Glutamatergic neuron (in vitro differentiated cells): ENCODE results near the gene RRP1B. TPM values are rescaled to one million over a fixed set of nuclear protein-coding genes. Genes with fewer than 3 reads are reported as not detected.

ENCODE experiments used
- DNase-seq: peaks from one replicate; pipeline ENCODE4 v3.0.0; 2022
- H3K27ac Mint-ChIP-seq: one replicate; pipeline ENCODE4 v1.8.0; 2020; ENCODE audit warnings: mild to moderate bottlenecking, mixed read lengths, inconsistent platforms; ENCODE audit not compliant: unreplicated experiment
- H3K27me3 Mint-ChIP-seq: one replicate; pipeline ENCODE4 v1.8.0; 2020; ENCODE audit warnings: mild to moderate bottlenecking, moderate library complexity, mixed read lengths, inconsistent platforms; ENCODE audit not compliant: unreplicated experiment
- H3K36me3 Mint-ChIP-seq: one replicate; pipeline ENCODE4 v1.8.0; 2020; ENCODE audit warnings: mild to moderate bottlenecking, mixed read lengths, inconsistent platforms; ENCODE audit not compliant: unreplicated experiment
- H3K4me1 Mint-ChIP-seq: one replicate; pipeline ENCODE4 v1.8.0; 2020; ENCODE audit warnings: mild to moderate bottlenecking, low read depth, mixed read lengths, inconsistent platforms; ENCODE audit not compliant: unreplicated experiment
- H3K4me3 Mint-ChIP-seq: one replicate; pipeline ENCODE4 v1.8.0; 2020; ENCODE audit warnings: mild to moderate bottlenecking, mixed read lengths, inconsistent platforms; ENCODE audit not compliant: unreplicated experiment
- H3K9me3 Mint-ChIP-seq: one replicate; pipeline ENCODE4 v1.8.0; 2020; ENCODE audit warnings: mild to moderate bottlenecking, moderate library complexity, mixed read lengths, inconsistent platforms; ENCODE audit not compliant: unreplicated experiment
- total RNA-seq: library from RNA; stranded (reverse); fragmentation: NEBNext Ultra II Directional; extraction: Animal tissue kit (Norgen Biotek cat#: 25700); gene quantifications from one replicate; pipeline ENCODE4 v1.2.1, GENCODE V29; 2021; ENCODE audit not compliant: unreplicated experiment
- TF ChIP-seq, protein P1 (sequence below): fragments of 200-600 bp; sonication (generic); IDR thresholded peaks from one replicate; pipeline ENCODE4 v1.5.0; 2021; ENCODE audit not compliant: partially characterized antibody, unreplicated experiment

The RRP1B gene
- total RNA-seq, 1 donor from 2014 or later = 41.2 TPM

- H3K36me3 Mint-ChIP-seq = no peaks in the 10 kb centered on the region
- DNase-seq = no peak
- H3K9me3 Mint-ChIP-seq = peaks cover 11% of the 10 kb centered on the region
- H3K27me3 Mint-ChIP-seq = peaks cover 8% of the 10 kb centered on the region
- H3K4me1 Mint-ChIP-seq = peaks cover 25% of the 10 kb centered on the region
- no peak overlapping the region for H3K4me3 Mint-ChIP-seq
- H3K27ac Mint-ChIP-seq = no peak overlapping the region
- TF ChIP-seq, protein P1, sequence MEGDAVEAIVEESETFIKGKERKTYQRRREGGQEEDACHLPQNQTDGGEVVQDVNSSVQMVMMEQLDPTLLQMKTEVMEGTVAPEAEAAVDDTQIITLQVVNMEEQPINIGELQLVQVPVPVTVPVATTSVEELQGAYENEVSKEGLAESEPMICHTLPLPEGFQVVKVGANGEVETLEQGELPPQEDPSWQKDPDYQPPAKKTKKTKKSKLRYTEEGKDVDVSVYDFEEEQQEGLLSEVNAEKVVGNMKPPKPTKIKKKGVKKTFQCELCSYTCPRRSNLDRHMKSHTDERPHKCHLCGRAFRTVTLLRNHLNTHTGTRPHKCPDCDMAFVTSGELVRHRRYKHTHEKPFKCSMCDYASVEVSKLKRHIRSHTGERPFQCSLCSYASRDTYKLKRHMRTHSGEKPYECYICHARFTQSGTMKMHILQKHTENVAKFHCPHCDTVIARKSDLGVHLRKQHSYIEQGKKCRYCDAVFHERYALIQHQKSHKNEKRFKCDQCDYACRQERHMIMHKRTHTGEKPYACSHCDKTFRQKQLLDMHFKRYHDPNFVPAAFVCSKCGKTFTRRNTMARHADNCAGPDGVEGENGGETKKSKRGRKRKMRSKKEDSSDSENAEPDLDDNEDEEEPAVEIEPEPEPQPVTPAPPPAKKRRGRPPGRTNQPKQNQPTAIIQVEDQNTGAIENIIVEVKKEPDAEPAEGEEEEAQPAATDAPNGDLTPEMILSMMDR = no peak
These were observed 72.7 kb downstream of the RRP1B start for GRCh38 chr21:43731891-43732711.

DNA sequence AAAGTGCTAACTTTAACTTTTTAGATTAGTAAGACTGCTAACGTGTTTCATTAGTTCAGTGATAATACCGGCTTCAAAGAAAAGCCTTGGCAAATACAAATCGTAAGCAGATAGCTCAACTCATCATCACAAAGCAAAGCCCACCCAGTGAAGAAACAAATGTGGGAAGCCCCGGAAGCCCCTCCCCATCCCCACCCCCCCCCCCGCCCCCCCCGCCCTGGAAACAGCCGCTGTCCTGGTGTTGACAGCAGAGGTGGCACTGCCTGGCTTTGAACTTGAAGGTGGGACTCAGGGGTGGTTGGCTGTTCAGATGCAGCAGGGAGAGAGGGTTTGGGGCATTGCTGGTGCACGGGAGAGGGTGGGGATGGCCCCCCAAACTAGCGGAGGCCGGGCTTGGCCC is 73.7 kb downstream of the RRP1B start:
- Mint-ChIP-seq H3K36me3 (no peaks in the 10 kb centered on the region), H3K4me1 (peaks cover 19% of the 10 kb centered on the region), H3K27me3 (peaks cover 5% of the 10 kb centered on the region), H3K4me3 (no peak overlapping the region), H3K27ac (no peak overlapping the region), H3K9me3 (peaks cover 9% of the 10 kb centered on the region)
- TF ChIP-seq, protein P1 = no peak
- no peak for DNase-seq

DNA sequence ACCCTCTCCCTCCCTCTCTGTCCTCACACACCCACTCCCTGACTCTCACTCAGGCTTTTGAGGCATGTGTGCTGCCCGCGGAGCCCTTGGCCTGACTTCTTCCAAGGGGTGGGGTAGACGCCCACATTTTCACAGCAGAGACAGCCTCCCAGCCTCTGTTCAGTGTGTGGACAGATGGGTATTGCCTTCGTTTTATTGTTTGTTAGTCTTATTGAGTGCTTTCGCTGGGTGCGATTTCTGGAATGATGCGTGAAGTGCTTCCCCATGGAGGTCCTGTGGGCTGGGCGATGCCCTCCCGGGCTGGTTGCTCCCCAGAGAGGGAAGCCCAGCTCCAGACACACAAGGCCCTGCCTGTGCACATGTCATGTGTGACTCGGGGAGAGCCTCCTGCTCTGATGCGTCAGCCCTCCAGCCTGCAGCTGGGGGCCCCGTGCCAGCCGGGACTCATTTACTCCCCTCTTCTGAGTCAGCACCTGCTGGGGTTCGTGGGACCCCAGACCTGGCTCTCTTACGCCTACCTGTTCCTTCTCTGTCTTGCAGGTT is 74.2 kb downstream of the RRP1B start:
- TF ChIP-seq, protein P1 = no peak
- no peak for DNase-seq
- peaks cover 5% of the 10 kb centered on the region for H3K27me3 Mint-ChIP-seq
- H3K9me3 Mint-ChIP-seq = peaks cover 9% of the 10 kb centered on the region
- H3K4me1 Mint-ChIP-seq = peaks cover 21% of the 10 kb centered on the region
- H3K4me3 Mint-ChIP-seq = no peak overlapping the region
- H3K27ac Mint-ChIP-seq = peak overlapping the region; percentile 24
- H3K36me3 Mint-ChIP-seq = no peaks in the 10 kb centered on the region

DNA sequence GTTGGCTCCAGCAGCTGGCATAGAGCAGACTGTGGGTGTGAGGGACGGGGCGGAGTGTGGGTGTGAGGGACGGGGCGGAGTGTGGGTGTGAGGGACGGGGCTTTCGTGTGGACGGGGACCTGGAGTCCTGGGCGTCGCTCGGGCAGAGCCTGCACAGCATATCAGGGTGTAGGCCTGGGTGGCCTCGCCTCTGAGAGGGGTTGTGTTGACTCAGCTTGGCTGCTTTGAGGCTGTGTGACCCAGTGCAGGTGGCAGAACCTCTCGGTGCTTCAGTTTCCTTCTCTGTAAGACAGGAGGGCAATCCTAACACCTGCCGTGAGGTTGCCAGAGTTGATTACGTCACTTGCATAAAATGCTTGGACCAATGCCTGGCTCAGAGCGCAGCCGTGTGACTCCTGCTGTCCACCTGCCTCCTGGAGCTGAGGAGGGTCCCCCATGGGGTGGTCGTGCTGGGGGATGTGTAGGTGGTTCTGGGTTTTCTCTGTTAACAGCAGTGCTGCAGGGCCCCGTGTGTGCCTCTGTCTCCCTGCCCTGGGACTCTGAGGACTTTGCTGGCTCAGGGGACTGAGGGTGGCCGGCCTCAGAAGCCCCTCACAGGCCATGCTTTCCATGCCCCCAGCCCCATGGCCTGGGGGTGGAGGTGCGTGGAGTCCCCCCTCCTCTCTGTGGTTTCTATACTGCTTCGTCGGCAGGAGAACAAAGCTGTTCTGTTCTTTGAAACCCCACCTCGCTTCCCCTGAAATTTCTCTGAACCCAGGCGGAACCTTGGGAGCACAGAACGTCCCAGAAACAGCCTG is 75.0 kb downstream of the RRP1B start:
- peaks cover 21% of the 10 kb centered on the region for H3K4me1 Mint-ChIP-seq
- no peaks in the 10 kb centered on the region for H3K36me3 Mint-ChIP-seq
- TF ChIP-seq, protein P1 = no peak
- peaks cover 4% of the 10 kb centered on the region for H3K27me3 Mint-ChIP-seq
- peak overlapping the region; percentile 70 for H3K27ac Mint-ChIP-seq
- peaks cover 10% of the 10 kb centered on the region for H3K9me3 Mint-ChIP-seq
- peak overlapping the region; percentile 34 for H3K4me3 Mint-ChIP-seq
- DNase-seq = no peak
